ENCODE results near the gene DRG2.

DRG2 gene

DNA sequence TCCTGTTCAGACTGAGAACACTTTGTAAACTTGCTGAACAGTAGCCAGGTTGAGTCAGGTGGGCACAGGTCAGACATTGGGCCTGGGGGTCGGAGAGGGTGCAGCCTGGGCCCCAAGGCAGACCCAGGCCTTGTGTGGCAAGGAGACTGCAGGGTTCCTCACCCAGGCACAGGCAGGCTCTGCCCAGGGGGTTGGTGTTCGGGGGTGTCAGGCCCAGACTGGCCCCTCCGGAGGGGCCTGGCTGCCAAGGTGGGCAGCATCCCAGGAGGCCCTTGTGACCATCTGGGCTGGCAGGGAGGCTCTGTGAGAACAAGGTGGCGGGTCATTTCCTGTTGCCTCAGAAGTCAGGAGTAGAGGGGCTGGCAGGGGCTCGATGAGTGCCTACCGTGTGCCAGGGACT, 20.2 kb downstream of the DRG2 start:
- no peak for DNase-seq (ENCODE audit: low read depth)
- TF ChIP-seq CTCF (conservative IDR thresholded peaks at IDR 0.05; ENCODE audit: low read length), result no peak
- H3K4me3 ChIP-seq (ENCODE audit: low read length), result no peak overlapping the region

GRCh38 chr17:18108401-18109312, 20.9 kb downstream of the DRG2 start, which contains the start of gene MYO15A:
Gene MYO15A (plus strand): TSS chr17:18108756. CDS start chr17:18118801, 10,045 bp downstream.
- no peak within 1 kb of the TSS for H3K4me3 ChIP-seq (ENCODE audit: low read length)
- TF ChIP-seq CTCF (conservative IDR thresholded peaks at IDR 0.05; ENCODE audit: low read length), result no peak
- DNase-seq (ENCODE audit: low read depth), result no peak

- no peak for TF ChIP-seq CTCF (conservative IDR thresholded peaks at IDR 0.05; ENCODE audit: low read length)
- no peak for DNase-seq (ENCODE audit: low read depth)
- H3K4me3 ChIP-seq (ENCODE audit: low read length), result no peak overlapping the region
Observed at GRCh38 chr17:18109935-18110485, 22.3 kb downstream of the DRG2 start.

DNA sequence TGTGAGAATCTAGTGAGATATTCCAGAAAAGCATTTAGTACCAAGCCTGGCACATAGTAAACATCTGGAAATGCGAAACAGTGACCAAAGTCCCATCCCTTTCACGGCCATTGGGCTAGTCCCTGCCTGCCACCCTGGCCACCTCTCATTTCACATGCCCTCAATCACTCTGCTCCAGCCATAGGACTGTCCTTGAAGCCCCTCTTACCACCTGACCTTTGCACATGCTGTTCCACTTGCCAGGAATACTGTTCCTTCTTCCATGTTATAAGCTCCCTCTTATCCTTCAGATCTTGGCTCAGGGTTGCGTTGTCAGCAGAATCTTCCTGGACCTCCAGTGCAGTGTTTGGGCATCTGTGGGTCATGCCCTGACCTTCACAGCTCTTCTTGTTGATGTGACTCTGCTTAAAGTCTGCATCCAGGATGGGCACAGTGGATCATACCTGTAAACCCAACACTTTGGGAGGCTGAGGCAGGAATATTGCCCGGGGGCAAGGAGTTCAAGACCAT, 22.9 kb downstream of the DRG2 start:
- no peak overlapping the region for H3K4me3 ChIP-seq (ENCODE audit: low read length)
- no peak for TF ChIP-seq CTCF (conservative IDR thresholded peaks at IDR 0.05; ENCODE audit: low read length)
- DNase-seq (ENCODE audit: low read depth), result no peak

DNA sequence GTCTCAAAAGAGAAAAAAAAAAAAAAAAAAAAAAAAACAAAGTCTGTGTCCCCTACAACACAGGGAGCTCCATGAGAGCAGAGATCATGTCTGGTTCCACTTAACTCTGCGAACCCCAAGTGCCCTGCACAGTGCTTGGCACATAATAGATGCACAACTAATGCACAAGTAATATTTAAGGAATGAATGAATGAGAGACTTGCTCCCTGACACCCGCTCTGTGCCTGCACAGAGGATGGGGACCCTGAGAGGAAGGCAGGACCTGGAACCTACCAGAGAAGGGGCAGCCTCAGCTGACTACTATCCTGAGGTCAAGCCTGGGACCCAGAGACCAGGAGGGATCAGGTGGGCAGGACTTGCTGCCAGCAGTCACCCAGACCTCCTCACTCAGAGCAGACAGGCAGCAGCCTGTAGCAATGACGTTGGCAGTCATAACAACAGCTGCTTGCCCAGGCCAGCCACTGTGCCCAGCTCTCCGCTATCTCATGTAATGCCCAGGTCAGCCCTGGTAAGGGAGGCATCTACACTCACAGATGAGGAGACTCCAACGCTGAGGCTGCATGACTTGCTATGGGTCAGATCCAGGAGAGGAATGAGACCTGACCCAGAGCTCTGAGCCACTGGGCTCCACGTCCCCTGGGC, 23.7 kb downstream of the DRG2 start:
- no peak overlapping the region for H3K4me3 ChIP-seq (ENCODE audit: low read length)
- no peak for DNase-seq (ENCODE audit: low read depth)
- TF ChIP-seq CTCF (conservative IDR thresholded peaks at IDR 0.05; ENCODE audit: low read length), result no peak

DNA sequence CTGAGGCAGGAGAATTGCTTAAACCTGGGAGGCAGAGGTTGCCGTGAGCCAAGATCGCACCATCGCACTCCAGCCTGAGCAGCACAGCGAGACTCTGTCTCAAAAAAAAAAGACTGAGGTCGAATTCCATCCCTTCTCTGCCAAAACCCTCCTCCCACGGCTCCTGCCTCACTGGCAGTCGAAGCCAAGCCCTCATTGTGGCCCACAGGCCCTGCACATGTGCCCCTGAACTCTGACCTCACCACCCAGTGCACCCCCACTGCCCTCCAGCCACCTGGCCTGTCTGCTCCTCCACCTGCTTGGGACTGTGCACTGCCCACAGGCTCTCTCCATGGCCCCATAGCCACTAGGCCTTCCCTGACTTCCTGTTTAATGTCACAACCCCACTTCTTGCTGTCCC, 27.8 kb downstream of the DRG2 start:
- H3K4me3 ChIP-seq (ENCODE audit: low read length), result no peak overlapping the region
- DNase-seq (ENCODE audit: low read depth), result no peak
- no peak for TF ChIP-seq CTCF (conservative IDR thresholded peaks at IDR 0.05; ENCODE audit: low read length)

Data from AG10803 (cell line).